GM10266 (cell line): Measurements from ENCODE around the gene RNF166.

ENCODE experiments used
- DNase-seq: peaks from one replicate; pipeline ENCODE4 v3.0.0; 2012; ENCODE audit errors: extremely low spot score
- CTCF ChIP-seq: IDR thresholded peaks from 2 replicates; pipeline ENCODE4 v1.5.1; 2012; ENCODE audit warnings: mild to moderate bottlenecking, low read depth; ENCODE audit not compliant: control insufficient read depth, insufficient read depth; ENCODE audit errors: missing control alignments

Gene RNF166

GRCh38 chr16:88684569-88685155 is 21.5 kb downstream of the RNF166 start:
- no peak for TF ChIP-seq CTCF

DNA sequence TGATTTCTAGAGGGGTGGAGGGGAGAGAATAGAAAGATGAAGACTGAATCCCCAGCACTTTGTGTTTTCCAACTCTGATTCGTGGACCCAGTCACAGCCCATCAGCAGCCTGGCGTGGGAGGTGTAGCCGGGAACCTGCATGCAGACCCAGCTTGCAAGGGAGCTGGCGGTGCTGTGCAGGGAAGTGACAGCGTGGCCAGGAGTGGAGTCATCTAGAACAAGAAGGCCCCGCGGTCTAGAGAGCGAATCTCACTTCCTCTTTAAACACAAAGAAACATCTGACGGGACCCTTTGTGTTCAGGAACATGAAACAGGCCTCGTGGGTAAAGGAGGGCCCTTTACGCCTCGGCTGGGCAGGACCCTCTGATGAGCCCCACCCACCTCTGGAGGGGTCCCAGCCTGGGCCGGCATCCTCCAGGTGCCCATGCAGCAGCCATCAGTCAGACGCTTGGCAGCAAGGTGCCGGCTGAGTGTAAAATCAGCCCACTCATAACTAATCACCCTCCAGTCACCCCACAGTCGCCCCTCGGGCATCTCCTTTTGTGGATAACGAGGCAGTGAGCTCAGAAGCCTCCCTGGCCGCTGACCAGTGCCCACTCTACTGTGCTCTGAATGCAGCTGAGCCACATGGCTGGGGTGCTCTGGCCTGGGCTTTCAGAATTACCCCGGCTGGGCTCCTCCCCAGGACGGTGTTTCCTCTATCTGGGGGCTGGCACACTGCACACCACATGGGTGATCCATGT is 24.3 kb downstream of the RNF166 start:
- TF ChIP-seq CTCF = no peak
- peak; percentile 93 for DNase-seq

More at GRCh38 chr16:88684569-88685155, 21.5 kb downstream of the RNF166 start:
- no peak for DNase-seq

DNA sequence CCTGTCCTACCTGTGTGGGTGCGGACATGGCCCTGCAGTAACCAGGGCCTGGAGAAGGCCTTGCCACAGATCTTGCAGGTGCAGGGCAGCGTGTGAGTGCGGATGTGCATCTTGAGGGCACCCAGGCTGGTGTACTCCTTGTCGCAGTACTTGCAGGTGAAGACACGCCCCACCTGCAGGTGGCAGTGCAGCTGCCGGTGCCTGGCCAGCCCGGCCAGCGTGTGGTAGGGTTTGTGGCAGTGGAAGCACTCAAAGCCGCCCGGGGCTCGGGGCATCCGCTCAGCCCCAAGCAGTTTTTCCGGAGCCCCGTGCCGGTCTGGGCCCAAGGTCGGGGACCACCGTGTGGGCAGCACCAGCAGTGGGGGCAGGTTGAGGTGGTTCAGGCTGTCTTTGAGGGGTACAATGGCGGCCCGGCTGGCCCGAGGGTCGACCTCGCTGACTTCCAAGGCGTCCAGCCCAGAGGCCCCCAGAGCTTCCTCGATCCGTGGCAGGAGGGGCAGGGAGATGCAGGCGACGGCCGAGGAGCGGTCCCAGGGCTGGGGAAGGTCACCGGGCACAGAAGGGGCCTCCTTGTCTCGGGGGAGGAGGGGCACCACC is 25.0 kb downstream of the RNF166 start:
- no peak for DNase-seq
- TF ChIP-seq CTCF = peak; percentile 59

GRCh38 chr16:88680554-88681083 is 25.6 kb downstream of the RNF166 start:
- no peak for TF ChIP-seq CTCF
- no peak for DNase-seq

DNA sequence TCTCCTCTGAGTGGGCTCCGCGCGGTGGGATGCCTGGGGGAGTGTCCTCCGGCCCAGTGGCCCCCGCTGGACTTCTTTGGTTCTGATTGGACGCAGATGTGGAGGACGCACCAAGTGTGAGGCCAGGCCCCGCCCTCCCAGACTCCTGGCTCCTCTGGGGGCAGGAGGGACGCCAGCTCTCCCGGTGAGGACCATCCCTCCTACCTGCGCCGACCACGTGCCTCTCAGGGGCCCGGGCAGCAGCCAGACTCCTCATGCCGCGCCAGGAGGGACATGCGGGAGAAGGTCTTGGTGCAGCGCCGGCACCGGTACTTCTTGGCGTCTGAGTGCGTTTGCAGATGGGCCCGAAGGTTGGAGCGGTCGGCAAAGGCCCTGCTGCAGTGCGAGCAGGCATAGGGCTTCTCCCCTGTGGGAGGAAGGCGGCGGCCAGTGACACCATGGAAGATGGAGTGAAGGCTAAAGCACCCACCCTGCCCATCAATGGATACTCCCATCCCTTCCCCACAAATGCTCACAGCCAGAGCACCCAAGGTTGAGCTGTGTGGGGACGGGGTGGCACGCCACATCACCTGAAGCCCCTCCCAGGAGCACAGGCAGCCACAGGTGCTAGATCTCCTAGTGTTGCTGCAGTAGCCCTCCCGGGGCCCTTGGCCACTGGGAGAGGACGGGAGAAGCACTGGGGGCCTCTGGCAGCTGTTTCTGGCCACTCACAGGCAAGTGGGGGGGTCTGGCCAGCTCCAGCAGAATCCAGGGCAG is 27.8 kb downstream of the RNF166 start:
- no peak for TF ChIP-seq CTCF

DNA sequence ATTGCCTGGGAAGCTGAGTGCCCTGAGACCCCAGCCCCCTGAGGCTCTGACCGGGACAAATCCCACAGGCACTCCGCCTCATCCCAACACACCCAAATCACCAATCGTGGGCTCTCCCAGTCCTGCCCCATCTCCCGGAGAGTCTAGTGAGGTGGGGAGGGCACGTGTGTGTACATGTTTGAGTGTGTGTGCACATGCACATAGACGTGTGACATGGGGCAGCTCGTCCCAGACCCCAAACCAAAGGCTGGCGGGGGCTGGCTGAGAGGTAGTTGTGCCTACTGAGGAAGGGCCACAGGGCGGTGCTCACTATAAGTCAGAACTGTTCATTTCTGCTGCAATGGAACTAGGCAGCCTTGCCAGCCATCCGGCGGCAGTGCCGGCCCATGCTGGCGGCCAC is 28.5 kb downstream of the RNF166 start:
- TF ChIP-seq CTCF = no peak
- DNase-seq = no peak

More for the DNA sequence above, 27.8 kb downstream of the RNF166 start:
- DNase-seq = no peak
